Fibroblast of mammary gland (primary cell): ENCODE results near the gene FAM227B.
"Not testable (repeated sequence)": the region's sequence is repeated elsewhere in the genome, so short reads cannot be mapped to it uniquely, and the experiment has no call there.

Experiments
- DNase-seq: peaks from one replicate; pipeline ENCODE4 v3.0.0-alpha.2; 2010; ENCODE audit warnings: low read depth
- H3K4me3 ChIP-seq: 2 replicates; pipeline ENCODE4 v1.5.1; 2011; ENCODE audit warnings: low read depth, mild to moderate bottlenecking, low read length, moderate library complexity; ENCODE audit not compliant: control insufficient read depth
- TF ChIP-seq, protein P1 (sequence below): conservative IDR thresholded peaks from 2 replicates; pipeline ENCODE4 v1.5.1; 2011; ENCODE audit warnings: low read depth, low read length, inconsistent platforms; ENCODE audit not compliant: control insufficient read depth, insufficient read depth

FAM227B gene

DNA sequence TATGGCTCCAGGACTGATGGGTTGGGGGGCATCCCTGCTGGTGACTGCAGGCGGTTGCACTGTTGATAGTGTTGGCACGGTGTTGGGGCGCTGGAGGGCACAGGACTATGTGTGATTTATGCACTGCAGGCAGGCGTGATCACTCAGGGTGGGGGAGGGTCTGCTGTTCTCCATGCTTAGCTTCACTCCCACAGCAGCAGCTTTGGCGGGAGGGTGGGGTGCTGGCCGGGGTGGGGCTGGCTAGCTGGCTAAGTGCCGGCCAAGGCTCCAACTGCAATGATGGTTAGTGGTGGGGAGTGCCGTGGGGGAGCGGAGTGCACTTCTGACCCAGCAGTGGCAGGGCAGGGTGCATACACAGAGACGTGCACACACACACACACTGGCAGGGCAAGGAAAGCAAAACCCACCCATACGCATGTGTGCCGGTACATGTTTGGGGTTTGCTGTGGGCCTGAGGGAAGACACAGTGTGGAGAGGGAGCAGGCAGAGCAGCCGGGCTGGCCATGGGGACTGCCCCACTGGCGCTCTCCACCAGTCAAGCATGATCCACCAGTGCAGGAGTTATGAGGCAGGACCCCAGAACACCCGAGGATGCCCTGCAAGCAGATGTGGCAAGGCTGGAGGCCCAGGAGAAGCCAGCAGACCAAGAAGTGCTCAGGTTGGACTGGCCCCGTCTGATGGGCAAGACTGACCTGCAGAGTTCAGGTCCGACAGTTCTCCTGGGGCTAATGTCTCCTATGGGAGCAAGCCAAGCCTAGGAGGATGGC, 214.1 kb downstream of the FAM227B start:
- TF ChIP-seq, protein P1, sequence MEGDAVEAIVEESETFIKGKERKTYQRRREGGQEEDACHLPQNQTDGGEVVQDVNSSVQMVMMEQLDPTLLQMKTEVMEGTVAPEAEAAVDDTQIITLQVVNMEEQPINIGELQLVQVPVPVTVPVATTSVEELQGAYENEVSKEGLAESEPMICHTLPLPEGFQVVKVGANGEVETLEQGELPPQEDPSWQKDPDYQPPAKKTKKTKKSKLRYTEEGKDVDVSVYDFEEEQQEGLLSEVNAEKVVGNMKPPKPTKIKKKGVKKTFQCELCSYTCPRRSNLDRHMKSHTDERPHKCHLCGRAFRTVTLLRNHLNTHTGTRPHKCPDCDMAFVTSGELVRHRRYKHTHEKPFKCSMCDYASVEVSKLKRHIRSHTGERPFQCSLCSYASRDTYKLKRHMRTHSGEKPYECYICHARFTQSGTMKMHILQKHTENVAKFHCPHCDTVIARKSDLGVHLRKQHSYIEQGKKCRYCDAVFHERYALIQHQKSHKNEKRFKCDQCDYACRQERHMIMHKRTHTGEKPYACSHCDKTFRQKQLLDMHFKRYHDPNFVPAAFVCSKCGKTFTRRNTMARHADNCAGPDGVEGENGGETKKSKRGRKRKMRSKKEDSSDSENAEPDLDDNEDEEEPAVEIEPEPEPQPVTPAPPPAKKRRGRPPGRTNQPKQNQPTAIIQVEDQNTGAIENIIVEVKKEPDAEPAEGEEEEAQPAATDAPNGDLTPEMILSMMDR: no peak
- DNase-seq: no peak
- H3K4me3 ChIP-seq: no peak overlapping the region

DNA sequence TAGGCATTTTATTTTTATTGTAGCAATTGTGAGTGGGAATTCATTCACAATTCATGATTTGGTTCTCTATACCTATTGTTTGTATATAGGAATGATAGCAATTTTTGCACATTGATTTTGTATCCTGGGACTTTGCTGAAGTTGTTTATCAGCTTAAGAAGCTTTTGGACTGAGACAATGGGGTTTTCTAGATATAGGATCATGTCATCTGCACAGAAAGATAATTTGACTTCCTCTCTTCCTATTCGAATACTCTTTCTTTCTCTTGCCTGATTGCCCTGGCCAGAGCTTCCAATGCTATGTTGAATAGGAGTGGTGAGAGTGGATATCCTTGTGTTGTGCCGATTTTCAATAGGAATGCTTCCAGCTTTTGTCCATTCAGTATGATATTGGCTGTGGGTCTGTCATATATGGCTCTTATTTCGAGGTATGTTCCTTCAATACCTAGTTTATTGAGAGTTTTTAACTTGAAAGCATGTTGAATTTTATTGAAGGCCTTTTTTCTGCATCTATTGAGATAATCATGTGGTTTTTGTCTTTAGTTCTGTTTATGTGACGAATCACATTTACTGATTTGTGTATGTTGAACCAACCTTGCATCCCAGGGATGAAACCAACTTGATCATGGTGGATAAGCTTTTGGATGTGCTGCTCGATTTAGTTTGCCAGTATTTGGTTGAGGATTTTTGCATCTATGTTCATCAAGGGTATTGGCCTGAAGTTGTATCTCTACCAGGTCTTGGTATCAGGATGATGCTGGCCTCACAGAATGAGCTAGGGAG, 217.9 kb downstream of the FAM227B start:
- H3K4me3 ChIP-seq, DNase-seq: not testable (repeated sequence)

DNA sequence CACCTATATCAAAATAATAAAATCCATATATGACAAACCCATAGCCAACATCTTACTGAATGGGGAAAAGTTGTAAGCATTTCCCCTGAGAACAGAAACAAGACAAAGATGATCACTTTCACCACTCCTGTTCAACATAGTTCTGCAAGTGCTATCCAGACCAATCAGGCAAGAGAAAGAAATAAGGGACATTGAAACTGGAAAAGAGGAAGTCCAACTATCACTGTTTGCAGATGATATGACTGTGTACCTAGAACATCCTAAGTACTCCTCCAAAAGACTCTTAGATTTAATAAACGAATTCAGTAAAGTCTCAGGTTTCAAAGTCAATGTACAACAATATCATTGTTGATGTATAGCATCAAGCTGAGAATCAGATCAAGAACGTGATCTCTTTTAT, 233.1 kb downstream of the FAM227B start:
- DNase-seq: no peak
- no peak overlapping the region for H3K4me3 ChIP-seq
- TF ChIP-seq, protein P1: no peak

DNA sequence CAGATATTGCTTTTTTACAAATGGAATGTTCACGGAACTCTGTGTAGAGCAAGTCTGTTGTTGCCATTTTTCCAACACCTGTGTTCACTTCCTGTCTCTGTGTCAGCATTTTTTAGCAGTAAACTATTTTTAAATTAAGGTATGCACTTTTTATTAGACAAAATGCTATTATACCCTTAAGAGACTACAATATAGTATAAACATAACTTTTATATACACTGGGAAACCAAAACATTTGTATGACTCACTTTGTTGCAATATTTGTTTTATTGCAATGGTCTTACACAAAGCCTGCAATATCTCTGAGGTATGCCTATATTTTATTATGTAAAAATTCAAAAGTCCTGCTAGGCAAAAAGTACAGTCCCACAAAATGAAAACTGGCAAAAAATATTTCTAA, 237.4 kb downstream of the FAM227B start:
- TF ChIP-seq, protein P1: no peak
- H3K4me3 ChIP-seq: no peak overlapping the region
- peak; percentile 40 for DNase-seq

DNA sequence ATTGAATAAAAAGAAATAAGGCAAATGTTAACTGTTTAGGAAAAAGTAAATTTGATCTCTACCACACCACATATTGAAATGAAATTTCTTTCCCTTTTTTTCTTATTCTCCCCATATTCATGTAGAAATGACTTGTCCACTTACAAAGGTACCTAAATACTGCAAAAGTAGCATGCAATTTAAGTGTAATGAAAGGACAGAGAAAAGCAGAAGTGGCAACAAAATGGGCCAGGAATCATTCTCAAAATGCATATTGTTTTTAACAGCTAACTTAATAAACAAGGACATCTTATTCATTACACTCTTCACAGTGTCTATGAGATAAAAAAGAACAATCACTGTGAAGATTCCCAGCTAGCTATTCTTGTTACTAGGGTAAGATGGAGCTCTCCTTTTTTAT, 238.2 kb downstream of the FAM227B start:
- TF ChIP-seq, protein P1: no peak
- H3K4me3 ChIP-seq: no peak overlapping the region
- no peak for DNase-seq

DNA sequence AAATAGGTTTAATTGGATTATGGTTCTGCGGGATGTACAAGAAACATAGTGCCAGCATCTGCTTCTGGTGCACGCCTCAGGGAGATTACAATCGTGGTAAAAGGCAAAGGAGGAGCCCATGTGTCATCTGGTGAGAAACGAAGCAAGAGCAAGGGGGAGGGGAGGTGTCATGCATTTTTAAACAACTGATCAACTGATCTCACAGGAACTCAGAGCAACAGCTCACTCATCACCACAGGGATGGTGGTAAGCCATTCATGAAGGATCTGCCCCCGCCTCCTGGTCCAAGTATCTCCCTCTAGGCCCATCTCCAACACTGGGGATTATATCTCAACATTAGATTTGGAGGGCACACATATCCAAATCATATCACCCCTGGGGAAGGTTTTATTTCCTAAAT, 239.7 kb downstream of the FAM227B start:
- peak; percentile 12 for DNase-seq
- no peak overlapping the region for H3K4me3 ChIP-seq
- TF ChIP-seq, protein P1: no peak

DNA sequence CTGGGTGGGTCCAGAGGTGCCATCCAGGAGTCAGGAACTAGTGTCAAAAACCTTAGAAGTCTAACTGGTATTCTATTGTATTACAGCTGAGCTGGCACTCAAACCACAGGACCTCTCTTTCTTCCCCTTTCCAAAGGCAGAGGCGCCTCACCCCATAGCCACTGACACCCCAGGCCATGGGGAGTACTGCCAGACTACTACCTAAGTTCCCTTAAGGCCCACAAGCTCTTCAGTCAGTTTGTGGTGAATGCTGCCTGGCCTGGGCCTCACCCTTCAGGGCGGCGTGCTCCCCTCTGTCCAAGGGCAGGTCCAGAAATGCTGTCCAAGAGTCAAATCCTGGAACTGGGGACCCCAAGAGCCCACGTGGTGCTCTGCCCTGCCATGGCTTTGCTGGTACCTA, 240.6 kb downstream of the FAM227B start:
- DNase-seq: no peak
- no peak overlapping the region for H3K4me3 ChIP-seq
- TF ChIP-seq, protein P1: no peak
